SK-N-SH (cell line): ENCODE measurements around the gene FAM107B.

ENCODE experiments used
- FOSL2 ChIP-seq: IDR thresholded peaks from 2 replicates; pipeline ENCODE4 v1.4.0; 2012; ENCODE audit warnings: low read depth, mild to moderate bottlenecking, moderate library complexity, borderline replicate concordance
- TF ChIP-seq, protein P1 (sequence below): IDR thresholded peaks from 2 replicates; pipeline ENCODE4 v1.4.0; 2012; ENCODE audit warnings: low read depth

DNA sequence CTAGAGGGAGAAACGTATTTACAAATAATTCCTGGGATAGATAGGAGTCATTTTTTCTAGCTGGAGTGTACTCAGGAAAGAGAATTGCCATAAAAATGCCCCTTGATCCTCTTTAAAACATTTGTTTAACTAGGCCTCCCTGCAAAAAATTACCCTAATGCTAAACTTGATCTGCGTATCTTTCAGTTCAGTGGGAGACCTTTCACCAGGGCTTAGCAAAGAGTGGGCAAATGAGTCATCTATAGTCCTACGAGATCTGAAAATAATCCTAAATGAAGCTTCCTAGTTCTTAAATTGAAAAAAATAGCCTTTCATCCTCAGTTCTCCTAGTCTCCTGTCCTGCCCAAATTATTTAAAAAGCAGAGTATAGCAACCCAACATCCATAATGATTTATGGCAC lies 245.3 kb downstream of the FAM107B start:
- TF ChIP-seq, protein P1, sequence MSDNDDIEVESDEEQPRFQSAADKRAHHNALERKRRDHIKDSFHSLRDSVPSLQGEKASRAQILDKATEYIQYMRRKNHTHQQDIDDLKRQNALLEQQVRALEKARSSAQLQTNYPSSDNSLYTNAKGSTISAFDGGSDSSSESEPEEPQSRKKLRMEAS: no peak
- no peak for TF ChIP-seq FOSL2
